Melanocyte of skin (primary cell): Measurements from ENCODE around the gene ZMYM3. TPM values are rescaled to one million over a fixed set of nuclear protein-coding genes. Genes with fewer than 3 reads are reported as not detected.

ENCODE experiments used
- total RNA-seq, 2 donors: library from RNA; depleted of rRNA; stranded (reverse); fragments of >200 nt; gene quantifications; 2 replicates each; pipeline ENCODE4 v1.2.3, GENCODE V29; 2012

Gene ZMYM3
- total RNA-seq: 10 to 100 TPM; 20.6 to 21.3 TPM

GRCh38 chrX:71254092-71254963 lies at the start of gene ZMYM3:
ZMYM3 (minus strand) TSS chrX:71254140; CDS start chrX:71253255, 885 bp downstream.

DNA sequence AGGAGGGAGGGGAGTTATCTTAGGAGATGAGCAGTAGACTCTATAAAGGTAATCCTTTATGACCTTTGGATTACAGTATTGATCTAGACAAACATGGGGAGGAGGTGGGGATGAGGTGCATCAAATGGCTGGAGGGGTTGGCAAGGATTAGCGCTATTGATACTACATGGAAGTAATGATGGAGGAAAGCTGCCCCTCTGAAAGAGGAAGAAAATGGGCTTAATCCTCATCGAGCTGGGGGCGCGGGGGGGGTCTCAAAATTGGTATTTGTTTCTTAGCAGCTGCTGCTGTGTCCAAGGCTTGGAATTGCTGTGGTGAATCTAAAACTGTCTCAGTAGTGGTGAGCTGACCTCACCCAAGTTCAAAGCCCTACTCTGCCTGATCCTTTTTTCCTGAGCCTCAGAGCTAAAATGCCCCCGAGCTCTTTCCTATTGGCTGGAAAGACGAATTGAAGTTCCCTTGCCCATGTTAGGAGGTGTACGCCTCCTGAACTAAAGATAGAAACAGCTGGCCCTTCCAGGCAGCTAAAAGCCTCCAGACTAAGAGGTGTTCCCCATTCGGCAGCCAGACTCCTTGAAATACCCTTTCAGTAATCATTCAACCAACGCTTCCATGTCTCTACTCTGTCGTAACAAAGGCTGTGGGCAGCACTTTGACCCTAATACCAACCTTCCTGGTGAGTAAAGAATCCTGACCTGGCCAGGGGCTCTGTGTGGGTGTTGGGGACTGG lies 47.4 kb upstream of the ZMYM3 start, which contains the start of gene ITGB1BP2:
Gene ITGB1BP2 (plus strand): TSS at position 556 of the 730 bp plus-strand sequence. CDS start 57 bp downstream, at position 613.

DNA sequence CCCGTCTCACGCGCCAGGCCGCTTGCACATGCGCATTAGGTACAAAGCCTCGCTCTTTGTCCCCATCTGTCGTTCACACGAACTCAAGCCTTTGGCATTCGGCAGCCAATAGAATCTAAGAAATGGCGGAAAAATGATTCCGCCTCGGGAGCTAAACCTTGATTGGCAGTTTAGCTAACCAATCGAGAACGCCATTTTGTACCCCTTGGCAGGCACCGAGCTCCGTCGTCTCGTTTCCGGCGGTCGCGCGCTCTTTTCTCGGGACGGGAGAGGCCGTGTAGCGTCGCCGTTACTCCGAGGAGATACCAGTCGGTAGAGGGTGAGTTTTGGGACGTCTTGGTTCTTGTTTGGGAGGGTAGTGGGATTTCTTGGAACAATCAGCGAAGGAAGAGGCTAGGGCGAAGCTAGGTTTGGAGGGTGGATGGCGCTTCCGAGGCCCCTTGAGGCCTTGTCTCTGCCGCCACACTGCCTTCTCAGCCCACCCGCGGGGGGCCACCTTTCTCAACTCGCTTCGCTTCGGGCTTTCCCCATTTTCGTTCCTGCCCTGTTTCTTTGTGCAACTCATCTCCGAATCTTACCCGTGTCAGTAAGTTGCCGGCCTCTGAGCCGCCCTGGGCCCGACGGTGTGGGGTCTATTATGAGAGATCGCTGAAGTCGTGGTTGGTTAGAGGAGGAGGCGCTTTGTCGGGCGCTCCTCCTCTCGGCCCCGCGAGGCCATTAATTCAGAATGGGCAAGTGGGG lies 29.6 kb upstream of the ZMYM3 start, which contains the start of gene NONO:
Gene NONO (plus strand): TSS at position 233 of the 741 bp plus-strand sequence. CDS start 7,003 bp downstream, outside the sequence.

GRCh38 chrX:71222929-71223328 lies 31.0 kb downstream of the ZMYM3 start, which contains the start of gene GJB1:
GJB1 (plus strand) TSS chrX:71223224; CDS start chrX:71223708, 484 bp downstream.

Other genes with a start within 250 kb of the ZMYM3 start
- gene SNX12, start 185.8 kb downstream of the ZMYM3 start, total RNA-seq: 10 to 100 TPM; 60.9 to 65.6 TPM
- 1 to 10 TPM; 5.3 to 7.9 TPM for gene FOXO4, start 158.3 kb downstream of the ZMYM3 start, total RNA-seq
- gene CXorf65, start 147.4 kb downstream of the ZMYM3 start, total RNA-seq: not detected
- gene IL2RG, start 142.6 kb downstream of the ZMYM3 start, total RNA-seq: not detected
- 10 to 100 TPM; 26.2 to 29.6 TPM for gene MED12, start 135.5 kb downstream of the ZMYM3 start, total RNA-seq
- under 1 TPM; 0.33 to 0.34 TPM for gene NLGN3, start 109.3 kb downstream of the ZMYM3 start, total RNA-seq
- gene GJB1, start 30.9 kb downstream of the ZMYM3 start, total RNA-seq: 10 to 100 TPM in 1 of 2 donors, 1 to 10 TPM in 1; 5.2 to 34.3 TPM
- gene NONO, start 29.5 kb upstream of the ZMYM3 start, total RNA-seq: 100 to 1,000 TPM; 281 to 437 TPM
- gene ITGB1BP2, start 47.6 kb upstream of the ZMYM3 start, total RNA-seq: 1 to 10 TPM in 1 of 2 donors, under 1 TPM in 1; 0.69 to 2.3 TPM
- 10 to 100 TPM; 18.2 to 22.0 TPM for gene TAF1, start 112.2 kb upstream of the ZMYM3 start, total RNA-seq